Stimulated activated CD4-positive, alpha-beta T cell treated with anti-CD3 and anti-CD28 coated beads, Interleukin-4, amount 100 ng/mL, for 4 hours (primary cell): ENCODE measurements around the gene CDC34.

ENCODE experiments used
- DNase-seq, 2 experiments: peaks; one replicate each; pipeline ENCODE4 v3.0.0-alpha.2; 2020

The CDC34 gene

DNA sequence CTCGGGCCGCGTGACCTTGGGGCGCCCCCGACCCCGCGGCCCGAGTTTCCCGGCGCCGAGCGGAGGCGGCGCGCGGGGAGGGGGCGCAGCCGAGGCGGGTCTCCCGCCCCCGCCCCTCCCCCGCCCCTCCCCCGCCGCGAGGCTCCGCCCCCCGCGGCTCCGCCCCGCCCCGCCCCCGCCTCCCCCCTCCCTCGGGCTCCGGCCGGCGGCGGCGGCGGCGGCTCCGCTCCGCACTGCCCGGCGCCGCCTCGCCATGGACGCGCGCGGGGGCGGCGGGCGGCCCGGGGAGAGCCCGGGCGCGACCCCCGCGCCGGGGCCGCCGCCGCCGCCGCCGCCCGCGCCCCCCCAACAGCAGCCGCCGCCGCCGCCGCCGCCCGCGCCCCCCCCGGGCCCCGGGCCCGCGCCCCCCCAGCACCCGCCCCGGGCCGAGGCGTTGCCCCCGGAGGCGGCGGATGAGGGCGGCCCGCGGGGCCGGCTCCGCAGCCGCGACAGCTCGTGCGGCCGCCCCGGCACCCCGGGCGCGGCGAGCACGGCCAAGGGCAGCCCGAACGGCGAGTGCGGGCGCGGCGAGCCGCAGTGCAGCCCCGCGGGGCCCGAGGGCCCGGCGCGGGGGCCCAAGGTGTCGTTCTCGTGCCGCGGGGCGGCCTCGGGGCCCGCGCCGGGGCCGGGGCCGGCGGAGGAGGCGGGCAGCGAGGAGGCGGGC lies 58.3 kb downstream of the CDC34 start, which contains the start of gene HCN2:
Gene HCN2, plus strand, starts transcription at position 189 of the 703 bp plus-strand sequence. Its CDS starts 65 bp downstream, at position 254.
- DNase-seq, result no peak

DNA sequence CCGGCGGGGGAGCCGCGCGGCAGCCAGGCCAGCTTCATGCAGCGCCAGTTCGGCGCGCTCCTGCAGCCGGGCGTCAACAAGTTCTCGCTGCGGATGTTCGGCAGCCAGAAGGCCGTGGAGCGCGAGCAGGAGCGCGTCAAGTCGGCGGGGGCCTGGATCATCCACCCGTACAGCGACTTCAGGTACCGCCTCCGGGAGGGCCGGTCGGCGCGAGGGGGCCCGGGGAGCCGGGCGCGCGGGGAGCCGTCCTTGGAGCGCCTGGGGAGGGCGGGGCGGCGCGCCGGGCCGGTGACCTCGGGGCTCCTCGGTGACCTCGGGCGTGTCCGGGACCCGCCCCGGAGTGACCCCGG lies 58.8 kb downstream of the CDC34 start:
- DNase-seq, result no peak

DNA sequence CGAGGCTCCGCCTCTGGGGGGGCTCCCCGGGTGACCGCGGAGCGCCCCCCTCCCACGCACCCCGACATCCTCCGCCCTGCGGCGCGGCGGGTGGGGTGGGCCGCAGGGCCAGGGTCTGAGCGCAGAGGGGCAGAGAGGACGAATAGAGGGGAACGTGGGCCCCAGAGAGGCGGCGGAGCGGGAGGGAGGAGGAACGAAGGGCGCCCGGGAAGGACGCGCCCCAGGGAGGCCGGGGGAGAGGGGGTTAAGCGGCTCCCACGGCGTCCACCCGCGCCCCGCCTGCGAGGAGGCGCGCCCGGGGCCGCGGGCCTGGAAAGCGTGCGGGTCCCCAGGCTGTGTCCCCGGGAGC lies 59.2 kb downstream of the CDC34 start:
- DNase-seq, result no peak

DNA sequence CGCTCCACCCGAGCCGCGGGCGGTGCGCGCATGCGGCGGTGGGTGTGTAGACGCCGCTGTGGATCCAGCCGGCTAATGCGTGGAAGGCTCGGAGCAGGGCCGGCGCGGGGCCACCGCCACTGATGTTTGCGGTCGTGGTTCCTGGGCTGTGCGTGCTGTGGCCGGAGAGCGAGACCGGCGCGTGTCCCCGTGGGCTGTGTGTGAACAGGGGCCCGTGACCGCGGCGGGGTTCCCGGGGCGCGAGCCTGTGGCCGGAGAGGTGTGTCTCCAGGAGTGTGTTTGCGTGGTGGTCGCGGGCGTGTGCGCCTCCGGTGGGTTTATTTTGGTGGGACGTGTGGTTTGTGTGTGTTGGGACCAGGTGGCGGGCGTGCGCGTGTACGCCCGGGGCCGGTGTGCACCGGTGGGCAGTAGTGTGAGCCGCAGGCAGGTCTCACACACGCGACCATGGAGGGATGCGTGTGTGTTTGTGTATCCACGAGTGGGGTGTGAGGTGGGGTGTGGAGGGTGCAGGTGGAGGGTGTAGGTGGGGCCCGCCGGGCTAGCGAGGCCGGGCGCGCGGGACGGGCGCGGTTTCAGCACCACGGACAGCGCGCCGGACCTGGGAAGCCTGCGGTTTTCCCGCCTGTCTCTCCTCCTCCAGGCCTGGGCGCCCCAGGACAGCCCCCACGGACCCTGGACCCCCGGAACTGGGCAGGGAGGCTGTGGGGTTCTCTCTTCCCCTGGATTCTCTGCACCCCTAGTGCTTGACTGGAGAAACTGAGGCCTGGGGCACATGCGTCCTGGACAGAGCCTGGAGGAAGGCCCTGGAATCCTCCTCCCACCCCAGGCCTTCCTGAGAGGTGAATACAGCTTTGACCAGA lies 59.8 kb downstream of the CDC34 start:
- DNase-seq, result no peak
